HG02970 (cell line): Measurements from ENCODE around the gene NRN1L.
"Not testable (repeated sequence)": the region's sequence is repeated elsewhere in the genome, so short reads cannot be mapped to it uniquely, and the experiment has no call there.

ENCODE experiments used
- ATAC-seq: cut with Tn5 transposase; IDR thresholded peaks from one replicate; pipeline ENCODE4 v1.9.1; 2021; ENCODE audit warnings: mild to moderate bottlenecking, moderate library complexity, moderate number of reproducible peaks; ENCODE audit not compliant: unreplicated experiment, low FRiP score

The NRN1L gene

GRCh38 chr16:67915496-67915769, 30.7 kb downstream of the NRN1L start:
- not testable (repeated sequence) for ATAC-seq

GRCh38 chr16:67915831-67916723, 31.4 kb downstream of the NRN1L start:
- no peak for ATAC-seq

GRCh38 chr16:67917140-67917851, 32.6 kb downstream of the NRN1L start:
- ATAC-seq = no peak

- no peak for ATAC-seq
Observed at GRCh38 chr16:67917852-67918236, 33.2 kb downstream of the NRN1L start.

- ATAC-seq = no peak
Observed at GRCh38 chr16:67919622-67920221, 35.0 kb downstream of the NRN1L start.

GRCh38 chr16:67922221-67922620, 37.5 kb downstream of the NRN1L start:
- ATAC-seq = no peak

GRCh38 chr16:67922740-67923139, 38.1 kb downstream of the NRN1L start:
- ATAC-seq = no peak

GRCh38 chr16:67923414-67924116, 38.9 kb downstream of the NRN1L start:
- no peak for ATAC-seq

- ATAC-seq = no peak
Observed at GRCh38 chr16:67924140-67924906, 39.6 kb downstream of the NRN1L start.

GRCh38 chr16:67926181-67926750, 41.6 kb downstream of the NRN1L start:
- ATAC-seq = no peak

- no peak for ATAC-seq
Observed at GRCh38 chr16:67927131-67927941, 42.7 kb downstream of the NRN1L start.

- ATAC-seq = no peak
Observed at GRCh38 chr16:67928147-67928546, 43.5 kb downstream of the NRN1L start.

GRCh38 chr16:67928561-67929364, 44.1 kb downstream of the NRN1L start:
- ATAC-seq = no peak

GRCh38 chr16:67930191-67930590, 45.5 kb downstream of the NRN1L start:
- no peak for ATAC-seq

- ATAC-seq = no peak
Observed at GRCh38 chr16:67930678-67931211, 46.1 kb downstream of the NRN1L start.

- ATAC-seq = no peak
Observed at GRCh38 chr16:67931712-67932461, 47.2 kb downstream of the NRN1L start, which contains the start of gene CTRL. TSS of gene CTRL (minus strand) at chr16:67931862. CDS start at chr16:67931852, 10 bp downstream.

- no peak for ATAC-seq
Observed at GRCh38 chr16:67932462-67932840, 47.8 kb downstream of the NRN1L start.
